Eye (tissue), 1 donor: ENCODE data around the gene NDUFS6.
"Not testable (repeated sequence)": the region's sequence is repeated elsewhere in the genome, so short reads cannot be mapped to it uniquely, and the experiment has no call there.

Experiments
- DNase-seq: peaks from one replicate; pipeline ENCODE4 v3.0.0-alpha.2; 2015

NDUFS6 gene

GRCh38 chr5:1784197-1785050 lies 16.8 kb upstream of the NDUFS6 start:
- DNase-seq: no peak

- no peak for DNase-seq
Measured at GRCh38 chr5:1785062-1785461, 16.1 kb upstream of the NDUFS6 start.

GRCh38 chr5:1785984-1786383 lies 15.2 kb upstream of the NDUFS6 start:
- DNase-seq: no peak

- no peak for DNase-seq
Measured at GRCh38 chr5:1786621-1787471, 14.4 kb upstream of the NDUFS6 start.

GRCh38 chr5:1787472-1788047 lies 13.6 kb upstream of the NDUFS6 start:
- DNase-seq: no peak

GRCh38 chr5:1788200-1788599 lies 13.0 kb upstream of the NDUFS6 start:
- no peak for DNase-seq

- no peak for DNase-seq
Measured at GRCh38 chr5:1788828-1789227, 12.4 kb upstream of the NDUFS6 start.

GRCh38 chr5:1789438-1789833 lies 11.8 kb upstream of the NDUFS6 start:
- not testable (repeated sequence) for DNase-seq

- DNase-seq: peak; percentile 49
Measured at GRCh38 chr5:1789834-1790471, 11.3 kb upstream of the NDUFS6 start.

GRCh38 chr5:1791176-1791575 lies 10.0 kb upstream of the NDUFS6 start:
- no peak for DNase-seq

GRCh38 chr5:1792842-1793266 lies 8.4 kb upstream of the NDUFS6 start:
- DNase-seq: no peak

- DNase-seq: peak; percentile 24
Measured at GRCh38 chr5:1793301-1793740, 7.9 kb upstream of the NDUFS6 start.

- no peak for DNase-seq
Measured at GRCh38 chr5:1793966-1794900, 7.0 kb upstream of the NDUFS6 start.

GRCh38 chr5:1794901-1795290 lies 6.3 kb upstream of the NDUFS6 start:
- no peak for DNase-seq

GRCh38 chr5:1795506-1795905 lies 5.7 kb upstream of the NDUFS6 start:
- DNase-seq: no peak

GRCh38 chr5:1795931-1796330 lies 5.3 kb upstream of the NDUFS6 start:
- no peak for DNase-seq

GRCh38 chr5:1796371-1797102 lies 4.7 kb upstream of the NDUFS6 start:
- no peak for DNase-seq

GRCh38 chr5:1797103-1797800 lies 4.0 kb upstream of the NDUFS6 start:
- no peak for DNase-seq

- DNase-seq: no peak
Measured at GRCh38 chr5:1797855-1798254, 3.4 kb upstream of the NDUFS6 start.

- not testable (repeated sequence) for DNase-seq
Measured at GRCh38 chr5:1798589-1798988, 2.6 kb upstream of the NDUFS6 start.
